Fibroblast of lung (primary cell): ENCODE measurements around the gene SEMA7A.

Experiments used
- EZH2 ChIP-seq: IDR thresholded peaks from 2 replicates; pipeline ENCODE4 v1.5.1; 2012; ENCODE audit warnings: low read length, control low read depth, mild to moderate bottlenecking; ENCODE audit errors: missing control alignments
- TF ChIP-seq, protein P1 (sequence below), 2 donors: IDR thresholded peaks in 1 of 2; conservative IDR thresholded peaks in 1 of 2; 1 replicate in 1 of 2; 2 replicates in 1 of 2; pipeline ENCODE4 v1.5.1; 2011 to 2012; ENCODE audit warnings: low read length in 2 of 2, control low read depth in 1 of 2, inconsistent platforms in 1 of 2, low read depth in 1 of 2, mild to moderate bottlenecking in 1 of 2

- TF ChIP-seq, protein P1, sequence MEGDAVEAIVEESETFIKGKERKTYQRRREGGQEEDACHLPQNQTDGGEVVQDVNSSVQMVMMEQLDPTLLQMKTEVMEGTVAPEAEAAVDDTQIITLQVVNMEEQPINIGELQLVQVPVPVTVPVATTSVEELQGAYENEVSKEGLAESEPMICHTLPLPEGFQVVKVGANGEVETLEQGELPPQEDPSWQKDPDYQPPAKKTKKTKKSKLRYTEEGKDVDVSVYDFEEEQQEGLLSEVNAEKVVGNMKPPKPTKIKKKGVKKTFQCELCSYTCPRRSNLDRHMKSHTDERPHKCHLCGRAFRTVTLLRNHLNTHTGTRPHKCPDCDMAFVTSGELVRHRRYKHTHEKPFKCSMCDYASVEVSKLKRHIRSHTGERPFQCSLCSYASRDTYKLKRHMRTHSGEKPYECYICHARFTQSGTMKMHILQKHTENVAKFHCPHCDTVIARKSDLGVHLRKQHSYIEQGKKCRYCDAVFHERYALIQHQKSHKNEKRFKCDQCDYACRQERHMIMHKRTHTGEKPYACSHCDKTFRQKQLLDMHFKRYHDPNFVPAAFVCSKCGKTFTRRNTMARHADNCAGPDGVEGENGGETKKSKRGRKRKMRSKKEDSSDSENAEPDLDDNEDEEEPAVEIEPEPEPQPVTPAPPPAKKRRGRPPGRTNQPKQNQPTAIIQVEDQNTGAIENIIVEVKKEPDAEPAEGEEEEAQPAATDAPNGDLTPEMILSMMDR (conservative IDR thresholded peaks at IDR 0.05 in 1 of 2, IDR thresholded peaks at IDR 0.05 in 1 of 2; ENCODE audit: low read depth in 1 of 2, low read length in 2 of 2) = no peak
- no peak for TF ChIP-seq EZH2
Measured at GRCh38 chr15:74376825-74377581, 56.8 kb downstream of the SEMA7A start.
